ENCODE measurements around the gene VCAM1. TPM values are rescaled to one million over a fixed set of nuclear protein-coding genes. Genes with fewer than 3 reads are reported as not detected.

VCAM1 gene
- total RNA-seq, 1 experiment from 2014 or later: not detected

DNA sequence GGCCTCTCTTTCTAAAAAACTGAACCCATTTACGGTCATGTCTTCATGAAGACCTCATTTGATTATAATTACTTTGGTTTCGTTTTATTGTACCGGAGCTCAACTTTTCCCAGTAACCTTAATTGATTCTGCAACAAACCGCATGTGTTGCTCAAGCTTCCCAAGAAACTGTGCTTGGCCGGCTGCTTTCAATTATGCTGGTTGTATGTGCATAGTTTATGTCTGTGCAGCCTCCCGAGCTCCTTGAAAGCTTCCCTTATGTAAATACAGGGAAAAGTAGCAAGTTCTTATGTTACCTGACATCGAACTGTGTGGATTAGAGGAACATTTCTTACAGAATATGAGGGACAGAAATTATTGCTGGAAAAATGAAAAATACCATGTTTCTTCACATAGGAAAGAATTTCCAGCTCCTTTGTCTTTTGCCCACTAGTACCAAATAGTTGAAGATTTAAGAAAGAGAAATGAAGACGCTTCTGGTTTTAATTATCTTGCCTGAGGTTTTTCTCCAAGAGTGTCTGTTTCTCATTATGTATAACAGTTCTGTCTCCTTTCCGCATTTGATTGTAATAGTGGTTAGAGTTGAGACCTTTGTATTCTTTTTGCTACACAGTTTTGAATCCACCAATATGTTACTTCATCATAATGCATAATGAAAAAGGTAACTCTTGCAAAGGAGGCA is 2.1 kb downstream of the VCAM1 start:
- TF ChIP-seq EZH2 (IDR thresholded peaks at IDR 0.05; ENCODE audit: low read length, unreplicated experiment) (no peak), EZH2phosphoT487 (IDR thresholded peaks at IDR 0.05; ENCODE audit: borderline replicate concordance, low read length) (no peak)
- TF ChIP-seq, protein P1, sequence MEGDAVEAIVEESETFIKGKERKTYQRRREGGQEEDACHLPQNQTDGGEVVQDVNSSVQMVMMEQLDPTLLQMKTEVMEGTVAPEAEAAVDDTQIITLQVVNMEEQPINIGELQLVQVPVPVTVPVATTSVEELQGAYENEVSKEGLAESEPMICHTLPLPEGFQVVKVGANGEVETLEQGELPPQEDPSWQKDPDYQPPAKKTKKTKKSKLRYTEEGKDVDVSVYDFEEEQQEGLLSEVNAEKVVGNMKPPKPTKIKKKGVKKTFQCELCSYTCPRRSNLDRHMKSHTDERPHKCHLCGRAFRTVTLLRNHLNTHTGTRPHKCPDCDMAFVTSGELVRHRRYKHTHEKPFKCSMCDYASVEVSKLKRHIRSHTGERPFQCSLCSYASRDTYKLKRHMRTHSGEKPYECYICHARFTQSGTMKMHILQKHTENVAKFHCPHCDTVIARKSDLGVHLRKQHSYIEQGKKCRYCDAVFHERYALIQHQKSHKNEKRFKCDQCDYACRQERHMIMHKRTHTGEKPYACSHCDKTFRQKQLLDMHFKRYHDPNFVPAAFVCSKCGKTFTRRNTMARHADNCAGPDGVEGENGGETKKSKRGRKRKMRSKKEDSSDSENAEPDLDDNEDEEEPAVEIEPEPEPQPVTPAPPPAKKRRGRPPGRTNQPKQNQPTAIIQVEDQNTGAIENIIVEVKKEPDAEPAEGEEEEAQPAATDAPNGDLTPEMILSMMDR (conservative IDR thresholded peaks at IDR 0.05; ENCODE audit: low read depth, low read length): no peak
- no peaks in the 10 kb centered on the region for H3K79me2 ChIP-seq (ENCODE audit: low read length)
- ChIA-PET CTCF (no interaction called here), POLR2A (ENCODE audit: unreplicated experiment) (no interaction called here)
- H3K27me3 ChIP-seq (ENCODE audit: low read length): no peaks in the 10 kb centered on the region
- H3K4me2 ChIP-seq (ENCODE audit: low read length): peak overlapping the region; percentile 54
- no peaks in the 10 kb centered on the region for H3K36me3 ChIP-seq (ENCODE audit: low read depth, low read length)
- intact Hi-C loops (cut with micrococcal nuclease): no loop called here
- ATAC-seq (no peak), DNase-seq (no peak)
- H3K9me3 ChIP-seq (ENCODE audit: low read length): no peaks in the 10 kb centered on the region
- peak overlapping the region; percentile 41 for H2AFZ ChIP-seq (ENCODE audit: low read length)
- no peak overlapping the region for H3K27ac ChIP-seq (ENCODE audit: low read length)
- no peaks in the 10 kb centered on the region for H3F3A ChIP-seq (ENCODE audit: low read length, unreplicated experiment)
- H3K4me1 ChIP-seq (ENCODE audit: insufficient read depth, low read length): no peaks in the 10 kb centered on the region
- H3K4me3 ChIP-seq (ENCODE audit: low read length): no peak overlapping the region; the same call in 1 of the 2 replicates
- no TSS peak for BruUV-seq (replicated peaks)
- no peaks in the 10 kb centered on the region for H4K20me1 ChIP-seq (ENCODE audit: low read length)
- H3K9me2 ChIP-seq (replicated peaks; ENCODE audit: low read length): no peaks in the 10 kb centered on the region
- no peak overlapping the region for H3K9ac ChIP-seq (ENCODE audit: low read length)

DNA sequence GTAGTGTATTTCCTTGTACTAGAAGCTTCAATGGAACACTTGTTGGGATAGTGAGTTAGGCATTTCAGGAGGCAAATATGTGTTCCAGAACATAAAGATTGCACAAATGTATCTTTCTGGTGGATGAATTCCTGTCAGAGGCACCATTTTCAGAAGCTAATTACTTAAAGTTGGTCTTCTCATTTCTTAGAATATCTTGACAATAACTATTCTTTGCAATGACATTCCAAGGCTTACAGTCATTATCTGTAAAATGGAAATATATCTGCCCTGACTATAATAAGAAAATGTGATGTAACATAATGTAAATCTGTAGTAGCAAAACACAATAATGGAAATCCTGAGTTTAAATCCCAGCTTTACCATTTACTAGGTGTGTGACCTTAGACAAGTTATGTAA is 2.7 kb downstream of the VCAM1 start:
- no TSS peak for BruUV-seq (replicated peaks)
- CTCF ChIA-PET: no interaction called here
- TF ChIP-seq, protein P1 (conservative IDR thresholded peaks at IDR 0.05; ENCODE audit: low read depth, low read length): no peak
- TF ChIP-seq EZH2phosphoT487 (IDR thresholded peaks at IDR 0.05; ENCODE audit: borderline replicate concordance, low read length) (no peak), EZH2 (IDR thresholded peaks at IDR 0.05; ENCODE audit: low read length, unreplicated experiment) (no peak)

DNA sequence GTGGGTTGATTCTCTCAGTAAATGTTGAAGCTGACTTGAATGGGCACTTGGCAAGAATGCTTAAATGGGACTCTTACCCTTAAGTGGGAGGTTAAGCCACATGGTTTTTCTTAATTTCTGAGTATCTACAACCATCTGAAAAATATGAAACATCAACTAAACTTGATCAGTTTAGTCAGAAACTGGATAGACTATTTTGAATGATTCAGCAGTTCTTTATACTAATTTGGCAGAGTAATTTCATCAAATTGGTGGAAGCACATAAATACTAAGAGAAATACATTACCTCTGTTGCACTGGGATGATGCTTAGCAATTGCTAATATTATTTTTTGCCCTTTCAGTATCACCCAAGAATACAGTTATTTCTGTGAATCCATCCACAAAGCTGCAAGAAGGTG is 4.7 kb downstream of the VCAM1 start:
- Histone ChIP-seq H3K27me3 (ENCODE audit: low read length) (no peaks in the 10 kb centered on the region), H3K79me2 (ENCODE audit: low read length) (no peaks in the 10 kb centered on the region), H2AFZ (ENCODE audit: low read length) (no peak overlapping the region), H4K20me1 (ENCODE audit: low read length) (no peaks in the 10 kb centered on the region), H3K9me2 (replicated peaks; ENCODE audit: low read length) (no peaks in the 10 kb centered on the region), H3K9ac (ENCODE audit: low read length) (no peak overlapping the region), H3K4me3 (ENCODE audit: low read length) (no peak overlapping the region), H3K27ac (ENCODE audit: low read length) (no peak overlapping the region), H3K9me3 (ENCODE audit: low read length) (no peaks in the 10 kb centered on the region), H3K4me1 (ENCODE audit: insufficient read depth, low read length) (no peaks in the 10 kb centered on the region), H3K4me2 (ENCODE audit: low read length) (no peak overlapping the region), H3F3A (ENCODE audit: low read length, unreplicated experiment) (no peaks in the 10 kb centered on the region), H3K36me3 (ENCODE audit: low read depth, low read length) (no peaks in the 10 kb centered on the region)
- intact Hi-C loops (cut with micrococcal nuclease): no loop called here
- ChIA-PET POLR2A (ENCODE audit: unreplicated experiment) (no interaction called here), CTCF (no interaction called here)
- no TSS peak for BruUV-seq (replicated peaks)
- TF ChIP-seq EZH2phosphoT487 (IDR thresholded peaks at IDR 0.05; ENCODE audit: borderline replicate concordance, low read length): no peak
- TF ChIP-seq EZH2 (IDR thresholded peaks at IDR 0.05; ENCODE audit: low read length, unreplicated experiment): no peak
- TF ChIP-seq, protein P1 (conservative IDR thresholded peaks at IDR 0.05; ENCODE audit: low read depth, low read length): no peak
- no peak for DNase-seq
- no peak for ATAC-seq

More for the DNA sequence above, 2.7 kb downstream of the VCAM1 start:
- Histone ChIP-seq H3K9me3 (ENCODE audit: low read length) (no peaks in the 10 kb centered on the region), H4K20me1 (ENCODE audit: low read length) (no peaks in the 10 kb centered on the region), H3K9ac (ENCODE audit: low read length) (no peak overlapping the region), H3K9me2 (replicated peaks; ENCODE audit: low read length) (no peaks in the 10 kb centered on the region), H3K4me3 (ENCODE audit: low read length) (no peak overlapping the region), H2AFZ (ENCODE audit: low read length) (no peak overlapping the region), H3K79me2 (ENCODE audit: low read length) (no peaks in the 10 kb centered on the region), H3K27me3 (ENCODE audit: low read length) (no peaks in the 10 kb centered on the region), H3K4me1 (ENCODE audit: insufficient read depth, low read length) (no peaks in the 10 kb centered on the region), H3F3A (ENCODE audit: low read length, unreplicated experiment) (no peaks in the 10 kb centered on the region), H3K36me3 (ENCODE audit: low read depth, low read length) (no peaks in the 10 kb centered on the region), H3K4me2 (ENCODE audit: low read length) (no peak overlapping the region), H3K27ac (ENCODE audit: low read length) (no peak overlapping the region)
- ATAC-seq (no peak), DNase-seq (no peak)
- POLR2A ChIA-PET (ENCODE audit: unreplicated experiment): no interaction called here
- intact Hi-C loops (cut with micrococcal nuclease): no loop called here
